Cardiac septum (tissue), 1 donor: ENCODE data around the gene MLKL. TPM values are rescaled to one million over a fixed set of nuclear protein-coding genes. Genes with fewer than 3 reads are reported as not detected.
"Not testable (repeated sequence)": the region's sequence is repeated elsewhere in the genome, so short reads cannot be mapped to it uniquely, and the experiment has no call there.

ENCODE experiments used
- DNase-seq: peaks from one replicate; pipeline ENCODE4 v3.0.0-alpha.2; 2020; ENCODE audit warnings: low spot score
- intact Hi-C: fragments of 100-400 bp; cut with DNase I; formaldehyde crosslinking; loops from one replicate; pipeline ENCODE4 v1.14.0; 2022
- total RNA-seq: library from RNA; stranded (reverse); fragmentation: NEBNext Ultra II Directional; extraction: Animal tissue kit (Norgen Biotek cat#: 25700); gene quantifications from one replicate; pipeline ENCODE4 v1.2.1, GENCODE V29; 2021
- donor health status: DM: no; HTN: no; CAD: no.

The MLKL gene
- total RNA-seq, 1 donor from 2014 or later: 4.9 TPM

DNA sequence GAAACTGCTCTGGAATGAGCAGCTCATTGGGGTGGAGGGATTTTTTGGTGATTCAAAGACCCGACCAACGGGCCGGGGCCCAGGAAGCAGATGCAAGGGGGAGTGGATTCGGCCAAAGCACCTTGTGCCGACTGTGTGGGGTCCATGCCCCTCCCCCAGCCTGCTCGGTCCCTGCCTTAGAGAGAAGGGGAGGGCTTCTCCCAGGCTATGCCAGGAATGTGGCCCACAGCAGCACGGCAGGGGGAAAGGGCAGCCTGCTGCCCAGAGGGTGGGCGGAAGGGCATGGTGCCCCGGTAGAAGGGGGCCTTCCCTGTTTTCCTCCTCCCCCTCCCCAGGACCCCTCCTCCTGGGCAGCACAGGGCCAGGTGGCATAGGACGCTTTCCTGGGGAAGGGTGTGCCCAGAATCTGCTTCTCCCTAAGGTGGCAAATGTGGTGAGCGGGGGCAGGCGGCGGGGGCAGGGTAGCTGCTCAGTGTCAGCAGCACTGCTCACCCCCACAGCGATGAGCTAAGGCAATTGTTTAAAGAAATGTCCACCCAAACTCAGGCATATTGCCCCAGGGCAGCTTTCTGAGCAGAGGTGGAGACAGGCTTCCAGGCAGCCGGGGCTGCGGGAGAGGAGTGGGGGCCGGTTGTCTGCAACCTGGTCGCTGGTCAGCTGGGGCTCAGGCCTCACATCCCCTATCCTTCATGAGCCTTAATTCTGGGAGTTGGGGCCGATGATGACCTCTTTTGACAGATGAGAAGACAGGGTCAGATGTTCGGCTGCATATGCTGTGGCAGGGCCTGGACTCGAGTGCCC, 33.9 kb upstream of the MLKL start:
- intact Hi-C loops: no loop called here
- no peak for DNase-seq

DNA sequence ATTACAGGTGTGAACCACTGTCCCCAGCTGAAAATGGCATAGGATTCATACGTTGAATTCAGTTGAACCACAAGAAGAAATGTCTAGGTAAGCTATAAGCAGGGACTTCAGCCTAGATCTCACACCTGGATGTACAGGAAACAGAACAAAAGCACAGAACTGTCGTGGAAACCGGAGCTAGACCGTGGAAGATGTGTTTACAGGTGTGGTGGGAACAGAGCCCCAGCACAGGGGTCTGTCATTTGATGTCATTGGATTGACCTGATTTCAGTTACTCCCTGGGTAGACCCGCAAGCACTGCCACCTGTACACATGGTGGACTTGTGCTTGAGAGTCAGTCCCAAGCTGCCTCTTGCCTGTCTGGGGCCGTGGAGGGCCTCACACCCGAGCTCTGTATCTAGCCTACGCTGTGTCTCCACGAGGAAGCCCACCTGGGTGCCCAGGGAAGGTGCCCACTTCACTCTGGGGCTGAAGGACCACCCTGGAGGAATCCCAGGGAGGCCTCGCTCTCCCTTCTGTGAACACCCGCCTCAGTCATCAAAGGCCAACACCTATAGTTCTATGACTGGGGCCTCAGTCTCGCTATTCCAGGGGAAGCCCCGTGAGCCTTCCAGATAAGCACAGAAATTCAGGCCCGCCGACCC, 32.2 kb upstream of the MLKL start:
- intact Hi-C loops: no loop called here
- no peak for DNase-seq

DNA sequence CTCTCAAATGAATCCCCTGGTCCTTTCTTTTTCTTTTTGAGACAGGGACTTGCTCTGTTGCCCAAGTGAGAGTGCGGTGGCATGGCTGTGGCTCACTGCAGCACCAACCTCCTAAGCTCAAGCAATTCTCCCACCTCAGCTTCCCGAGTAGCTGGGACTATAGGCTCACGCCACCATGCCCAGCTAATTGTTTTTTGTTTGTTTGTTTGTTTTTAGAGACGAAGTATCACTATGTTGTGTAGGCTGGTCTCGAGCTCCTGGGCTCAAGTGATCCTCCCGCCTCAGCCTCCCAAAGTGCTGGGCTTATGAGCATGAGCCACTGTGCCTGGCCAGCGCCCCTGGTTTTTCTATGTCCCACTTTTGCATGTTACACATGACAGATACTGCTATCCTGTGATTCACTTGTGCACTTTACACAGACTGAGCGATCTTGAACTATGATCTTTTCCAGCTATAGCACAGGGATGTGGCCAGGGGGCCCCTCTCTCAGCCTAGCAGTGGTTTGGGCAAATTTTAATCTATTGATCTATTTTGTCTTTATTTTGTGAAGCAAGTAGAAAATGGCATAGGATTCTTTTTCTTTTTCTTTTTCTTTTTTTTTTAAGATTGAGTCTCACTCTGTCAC, 31.3 kb upstream of the MLKL start:
- intact Hi-C loops: no loop called here
- no peak for DNase-seq

DNA sequence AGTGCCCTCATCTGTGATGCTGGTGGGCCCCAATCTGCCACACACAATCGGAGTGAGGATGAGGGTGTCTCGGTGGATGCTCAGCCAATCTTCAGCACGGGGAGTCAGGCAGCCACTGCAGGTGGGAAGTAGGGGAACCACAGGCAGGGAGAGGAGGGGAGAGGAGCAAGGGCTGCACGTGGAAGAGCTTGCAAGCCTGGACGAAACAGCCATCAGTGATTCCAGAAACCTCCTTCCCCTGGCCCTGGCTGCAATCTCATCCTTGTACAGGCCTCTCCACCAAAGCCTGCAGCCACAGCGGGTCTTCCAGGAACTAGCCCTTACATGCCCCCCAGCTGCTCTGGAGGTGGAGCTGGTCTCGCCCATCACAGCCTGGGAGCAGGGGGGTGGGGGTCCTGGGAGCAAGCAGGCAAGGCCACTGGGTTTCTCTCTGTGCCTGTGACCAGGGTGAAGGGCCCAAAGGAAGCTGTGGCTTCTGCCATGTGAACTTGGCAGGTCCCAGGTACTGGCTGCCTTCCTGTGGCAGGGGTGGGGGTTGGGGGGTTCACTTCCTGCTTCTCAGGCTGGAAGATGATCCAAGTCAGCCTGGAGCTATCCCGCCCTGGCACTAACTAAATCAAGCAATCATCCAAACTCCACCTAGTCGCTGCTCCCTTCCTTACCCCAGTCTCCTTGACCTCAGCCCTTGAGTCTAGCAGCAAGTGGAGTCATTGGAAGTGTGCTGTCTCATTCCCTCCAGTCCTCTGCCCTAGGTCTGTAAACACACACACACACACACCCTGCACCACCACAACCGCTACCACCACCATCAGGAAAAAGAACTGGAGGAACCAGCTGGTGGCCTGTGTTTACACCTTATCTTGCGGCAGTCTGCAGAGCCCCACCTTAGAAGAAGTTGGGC, 29.4 kb upstream of the MLKL start:
- DNase-seq: no peak
- intact Hi-C loops: no loop called here

DNA sequence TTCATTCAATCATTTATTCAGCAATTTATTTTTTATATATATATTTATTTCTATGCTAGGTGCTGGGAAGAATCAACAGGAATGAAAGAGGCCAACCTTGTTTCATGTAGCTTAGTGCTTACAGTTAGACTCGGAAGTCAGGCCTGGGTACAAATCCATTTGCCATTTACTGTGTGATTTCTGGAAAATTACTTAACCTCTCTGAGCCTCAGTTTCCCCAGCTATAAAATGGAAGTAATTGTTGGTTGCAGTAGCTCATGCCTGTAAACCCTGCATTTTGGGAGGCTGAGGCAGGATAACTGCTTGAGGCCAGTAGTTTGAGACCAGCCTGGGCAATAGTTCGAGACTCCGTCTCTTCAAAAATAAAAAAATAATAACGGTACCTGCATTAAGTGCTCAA, 27.2 kb upstream of the MLKL start:
- intact Hi-C loops: no loop called here
- no peak for DNase-seq

DNA sequence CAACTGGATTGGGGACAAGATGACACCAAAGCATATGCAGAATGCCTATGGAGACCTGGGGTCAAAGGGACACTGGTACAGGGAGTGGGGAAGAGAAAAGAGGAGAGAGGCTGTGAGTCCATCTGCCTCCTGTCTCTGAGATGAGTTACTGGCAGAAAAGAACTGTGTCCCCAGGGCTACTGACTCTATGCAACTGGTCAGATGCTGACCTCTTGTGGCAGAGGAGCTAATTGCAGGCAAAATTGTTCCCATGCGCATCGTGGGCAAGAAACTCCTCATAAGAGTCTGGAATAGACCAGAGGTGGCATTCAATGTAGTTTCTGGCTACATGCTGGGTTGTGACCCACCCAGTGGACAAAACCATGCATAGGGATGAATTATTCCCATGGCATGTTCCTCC, 26.1 kb upstream of the MLKL start:
- intact Hi-C loops: no loop called here

DNA sequence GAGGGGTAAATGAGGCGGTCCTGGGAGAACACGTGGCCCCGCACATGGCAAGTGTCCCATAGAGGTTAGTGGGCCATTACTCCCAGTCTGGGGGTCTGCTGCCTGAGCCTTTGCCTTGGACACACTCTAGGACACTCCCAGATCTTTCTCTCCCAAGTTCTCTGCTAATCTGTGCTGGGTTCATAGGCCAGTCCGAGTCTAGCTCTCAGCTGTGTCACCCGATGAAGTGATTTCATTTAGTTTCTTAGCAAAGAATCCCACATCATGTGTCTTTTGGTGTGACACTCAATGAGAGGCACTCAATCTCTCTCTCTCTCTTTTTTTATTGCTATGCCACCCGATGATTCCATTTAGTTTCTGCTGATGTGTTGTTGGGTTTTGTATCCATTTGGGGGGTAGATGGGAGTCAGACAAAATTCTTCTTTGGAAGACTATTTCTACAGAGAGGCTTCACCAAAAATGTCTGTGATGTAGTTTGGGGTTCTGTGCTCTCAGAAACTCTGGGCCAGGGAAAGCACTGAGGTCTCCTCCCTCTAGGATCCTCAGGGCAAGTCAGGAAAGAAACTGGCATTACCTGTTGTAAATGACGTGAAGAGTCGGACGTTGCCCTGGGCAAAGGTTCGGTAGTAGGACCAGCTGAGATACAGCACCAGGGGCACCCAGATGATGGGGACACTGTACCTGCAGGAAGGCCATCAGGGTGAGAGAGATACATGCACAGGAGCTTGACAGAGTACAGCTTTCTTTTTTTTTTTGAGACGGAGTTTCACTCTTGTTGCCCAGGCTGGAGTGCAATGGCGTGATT, 25.2 kb upstream of the MLKL start:
- intact Hi-C loops: no loop called here
- no peak for DNase-seq

More for the DNA sequence above, 26.1 kb upstream of the MLKL start:
- DNase-seq: no peak

DNA sequence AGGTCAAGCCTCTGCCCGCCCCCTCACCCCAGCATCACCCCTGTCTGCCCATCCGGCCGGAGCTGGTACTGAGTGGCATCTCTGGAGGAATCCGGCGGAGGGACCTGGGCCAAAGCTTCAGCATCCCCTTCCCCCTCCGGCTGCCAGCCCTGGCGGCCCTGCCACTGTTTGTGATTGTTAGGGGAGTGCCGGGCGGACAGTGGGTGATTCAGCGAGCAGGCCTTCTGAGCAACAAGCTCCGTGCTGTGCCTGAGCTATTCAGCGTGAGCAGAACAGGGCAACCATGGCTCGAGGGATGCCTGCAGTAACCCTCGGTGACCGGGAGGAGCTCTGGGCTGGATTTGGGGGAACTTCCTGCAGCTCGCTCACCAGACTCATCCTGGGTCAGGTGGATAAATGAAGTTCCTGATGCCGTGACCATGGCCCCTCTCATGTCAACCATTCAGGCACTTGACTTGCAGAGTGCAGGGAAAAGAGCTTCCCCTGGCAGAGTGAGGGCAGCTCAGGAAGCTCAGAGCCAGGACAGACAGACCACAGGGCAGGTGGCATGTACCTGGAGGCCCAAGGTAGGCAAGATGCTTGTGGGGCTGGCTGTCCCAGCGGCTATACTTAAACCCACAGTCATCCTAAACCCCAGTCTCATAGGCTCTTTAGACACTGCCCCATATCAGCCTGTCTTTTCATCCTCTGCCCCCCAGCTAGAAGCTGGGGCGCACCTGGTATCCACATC, 24.3 kb upstream of the MLKL start:
- intact Hi-C loops: no loop called here
- DNase-seq: no peak

DNA sequence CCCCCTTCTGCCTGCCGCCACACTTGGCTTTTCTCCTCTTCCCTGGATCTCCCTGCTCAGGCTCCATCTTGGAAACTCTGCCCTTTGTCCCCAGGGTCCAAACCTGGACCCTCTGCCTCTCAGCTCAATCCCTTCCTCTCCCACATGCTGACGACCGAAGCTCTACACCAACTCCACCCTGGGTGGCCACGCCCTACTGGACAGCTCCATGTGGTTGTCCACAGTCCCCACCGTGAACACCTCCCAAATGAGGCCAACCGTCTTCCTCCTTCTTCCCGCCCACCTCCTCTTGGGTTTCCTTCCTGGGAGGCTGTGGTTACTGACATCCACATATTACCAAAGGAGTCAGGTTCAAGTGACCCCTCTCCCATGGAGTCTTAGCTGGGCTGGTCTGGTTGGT, 22.6 kb upstream of the MLKL start:
- no peak for DNase-seq
- intact Hi-C loops: no loop called here

DNA sequence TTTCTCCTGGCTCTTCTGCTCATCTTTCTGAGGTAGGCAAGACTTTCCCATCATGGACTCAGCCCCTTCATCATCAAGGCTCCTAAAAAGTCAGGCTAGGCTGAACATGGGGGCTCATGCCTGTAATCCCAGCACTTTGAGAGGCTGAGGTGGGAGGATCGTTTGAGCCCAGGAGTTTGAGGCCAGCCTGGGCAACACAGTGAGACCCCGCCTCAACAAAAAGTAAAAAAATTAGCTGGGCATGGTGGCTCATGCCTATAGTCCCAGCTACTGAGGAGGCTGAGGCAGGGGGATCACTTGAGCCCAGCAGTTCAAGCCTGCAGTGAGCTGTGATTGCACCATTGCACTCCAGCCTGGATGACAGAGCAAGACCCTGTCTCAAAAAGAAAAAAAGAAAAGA, 21.5 kb upstream of the MLKL start:
- DNase-seq, intact Hi-C loops: not testable (repeated sequence)

DNA sequence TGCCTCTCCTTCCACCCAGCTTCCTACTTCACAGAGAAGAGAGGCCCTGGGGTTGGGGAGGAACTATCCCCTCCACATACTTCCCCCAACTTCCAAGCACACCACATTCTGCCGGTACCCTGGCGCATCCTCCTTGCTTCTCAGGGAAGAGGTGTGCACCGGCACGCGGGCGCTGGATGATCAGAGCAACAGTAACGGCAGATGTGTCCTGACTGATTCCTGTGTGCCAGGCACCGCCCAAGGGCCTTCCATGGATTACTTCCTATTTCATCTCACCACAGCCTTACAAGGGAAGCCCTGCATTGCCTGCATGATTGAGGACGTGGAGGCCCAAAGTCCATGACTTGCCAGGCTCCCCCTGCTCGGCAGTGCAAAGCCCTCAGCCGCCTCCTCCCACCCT, 21.1 kb upstream of the MLKL start:
- intact Hi-C loops: no loop called here
- DNase-seq: no peak

DNA sequence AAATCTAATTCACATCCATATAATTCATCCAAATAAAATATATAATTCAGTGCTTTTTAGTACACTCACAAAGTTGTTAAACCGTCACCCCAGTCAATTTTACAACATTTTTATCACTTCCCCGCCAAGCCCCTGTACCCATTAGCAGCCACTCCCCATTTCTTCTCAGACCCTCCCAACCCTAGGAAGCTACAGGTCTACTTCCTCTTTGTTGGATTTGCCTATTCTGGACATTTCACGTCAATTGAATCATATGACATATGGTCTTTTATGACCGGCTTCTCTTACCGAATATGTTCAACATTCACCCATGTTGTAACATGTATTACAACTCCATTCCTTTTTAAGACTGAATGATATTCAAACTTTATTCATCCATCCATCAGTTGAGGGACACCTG, 19.9 kb upstream of the MLKL start:
- no peak for DNase-seq
- intact Hi-C loops: no loop called here

DNA sequence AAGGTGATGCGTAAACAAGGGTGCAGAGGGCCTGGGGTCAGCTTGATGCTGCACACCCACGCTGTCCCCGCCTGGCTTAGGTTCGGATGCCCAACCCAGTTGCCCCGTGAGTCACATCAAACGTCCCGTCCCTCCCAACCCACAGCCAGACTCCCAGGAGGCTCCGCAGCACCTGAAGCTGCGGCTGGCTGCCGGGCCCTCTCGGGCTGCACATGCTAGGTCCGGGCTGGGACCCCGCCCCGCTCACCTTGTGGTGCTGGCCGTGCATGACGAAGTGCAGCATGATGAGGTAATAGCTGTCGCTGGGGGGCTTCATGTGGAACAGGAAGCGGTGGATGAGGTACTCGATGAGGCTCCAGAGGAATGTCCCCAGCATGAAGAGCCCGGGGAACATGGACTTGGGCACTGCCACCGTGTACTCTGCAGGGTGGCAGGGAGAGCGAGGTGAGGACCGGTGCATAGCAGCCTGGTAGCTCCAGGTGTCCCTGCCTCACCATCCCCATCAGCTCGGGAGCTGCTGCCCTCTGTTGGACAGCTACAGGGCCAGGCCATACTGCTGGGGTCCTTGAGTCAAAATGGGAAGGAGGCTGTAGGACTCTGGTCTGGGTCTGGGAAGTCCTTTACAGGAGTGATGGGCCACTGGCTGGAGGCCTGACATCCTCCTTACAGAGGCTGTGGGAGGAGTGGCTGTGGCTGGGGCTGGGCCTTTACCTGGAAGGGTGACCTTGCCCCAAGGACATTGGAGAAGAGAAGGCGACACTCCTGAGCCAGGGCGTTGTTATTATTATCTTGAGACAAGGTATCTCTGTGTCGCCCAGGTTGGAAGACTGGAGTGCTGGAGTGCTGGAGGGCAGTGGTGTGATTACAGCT, 18.3 kb upstream of the MLKL start:
- no peak for DNase-seq
- intact Hi-C loops: loop anchor here (10.0 kb wide), 1 partner anchor 396 kb away; the partner anchor contains the start of gene LDHD

DNA sequence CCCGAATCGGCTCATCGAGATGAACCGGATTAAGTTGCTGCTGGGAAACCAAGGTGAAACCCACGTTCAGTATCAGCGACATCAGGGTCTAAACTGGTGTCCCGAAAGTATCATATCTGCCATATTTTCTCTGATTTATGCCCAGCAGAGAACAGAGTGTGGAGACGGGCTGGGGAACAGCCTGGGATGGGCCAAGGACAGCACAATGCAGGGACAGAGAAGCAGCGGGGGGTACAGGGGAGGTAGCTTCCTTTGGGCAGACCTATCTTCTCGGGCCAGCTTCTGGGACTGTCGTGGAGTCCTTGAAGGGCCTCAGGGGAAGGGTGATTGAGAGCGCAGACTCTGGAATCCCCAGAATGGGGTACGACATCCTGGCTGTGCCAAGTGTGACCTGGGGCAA, 17.5 kb upstream of the MLKL start:
- intact Hi-C loops: loop anchor here (10.0 kb wide), 1 partner anchor 397 kb away; the partner anchor contains the start of gene LDHD
- DNase-seq: no peak

DNA sequence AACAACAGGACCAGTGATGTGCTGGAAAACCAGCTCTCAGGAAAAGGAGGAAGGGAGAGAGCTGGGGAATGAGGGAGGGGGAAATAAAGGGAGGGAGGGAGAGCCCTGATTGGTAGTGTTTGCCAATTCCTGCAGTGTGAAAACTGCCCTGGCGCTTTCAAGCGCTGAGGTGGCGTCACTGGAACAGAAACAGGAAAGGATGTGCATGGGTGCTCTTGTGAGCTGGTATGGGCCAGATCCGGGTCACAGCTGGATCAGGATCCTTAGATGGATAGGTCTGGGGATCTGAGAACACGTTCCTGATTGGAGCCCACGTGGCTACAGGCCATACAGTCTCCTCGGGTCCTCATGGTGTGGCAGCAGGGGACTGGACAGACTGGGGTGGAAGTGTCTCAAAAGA, 16.7 kb upstream of the MLKL start:
- intact Hi-C loops: loop anchor here (10.0 kb wide), 1 partner anchor 397 kb away; the partner anchor contains the start of gene LDHD
- no peak for DNase-seq

DNA sequence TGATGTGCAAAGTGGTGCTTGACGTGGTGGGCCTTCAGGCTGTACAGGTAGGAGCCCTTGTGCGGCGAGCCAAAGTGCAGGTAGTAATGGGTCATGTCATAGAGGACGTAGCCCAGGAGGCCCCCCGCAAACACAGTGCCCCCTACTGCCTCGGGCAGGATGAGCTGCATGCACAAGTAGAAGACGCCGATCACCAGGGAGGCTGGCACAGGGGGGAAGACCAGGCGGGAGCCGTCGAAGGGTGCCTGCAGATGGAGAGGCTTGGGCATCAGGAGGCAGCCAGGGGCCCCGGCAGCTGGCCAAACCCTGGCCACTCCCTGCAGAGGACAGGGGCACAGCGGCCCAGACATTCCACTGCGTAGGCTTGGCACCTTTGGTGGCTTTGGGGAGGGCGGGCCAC, 15.7 kb upstream of the MLKL start:
- intact Hi-C loops: loop anchor here (10.0 kb wide), 1 partner anchor 398 kb away; the partner anchor contains the start of gene LDHD
- no peak for DNase-seq

DNA sequence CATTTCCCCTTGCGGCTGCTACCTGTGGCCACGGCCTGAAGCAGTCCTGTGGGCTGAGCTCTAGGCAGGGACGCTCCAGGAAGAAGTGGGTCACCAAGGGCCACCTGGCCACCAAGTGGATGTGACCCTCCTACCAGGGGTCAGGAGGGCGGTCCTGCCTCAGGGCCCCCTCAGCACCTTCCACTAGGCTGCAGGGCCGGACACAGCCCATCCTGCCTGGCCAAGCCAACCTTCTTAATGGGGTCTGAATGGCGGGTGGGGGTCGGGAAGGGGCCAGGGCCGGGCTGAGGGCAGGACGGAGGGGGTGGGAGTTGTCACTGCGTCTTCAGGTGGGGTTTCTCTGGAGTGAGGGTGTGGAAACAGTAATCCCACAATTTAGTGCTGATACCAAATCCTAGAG, 13.2 kb upstream of the MLKL start:
- intact Hi-C loops: loop anchor here (10.0 kb wide), 1 partner anchor 401 kb away; the partner anchor contains the start of gene LDHD

More for the DNA sequence above, 13.2 kb upstream of the MLKL start:
- no peak for DNase-seq
